Measurements from ENCODE around the gene RNU7-1. TPM values are rescaled to one million over a fixed set of nuclear protein-coding genes. Genes with fewer than 3 reads are reported as not detected.

Gene RNU7-1
- total RNA-seq, 1 donor from 2014 or later = not detected

DNA sequence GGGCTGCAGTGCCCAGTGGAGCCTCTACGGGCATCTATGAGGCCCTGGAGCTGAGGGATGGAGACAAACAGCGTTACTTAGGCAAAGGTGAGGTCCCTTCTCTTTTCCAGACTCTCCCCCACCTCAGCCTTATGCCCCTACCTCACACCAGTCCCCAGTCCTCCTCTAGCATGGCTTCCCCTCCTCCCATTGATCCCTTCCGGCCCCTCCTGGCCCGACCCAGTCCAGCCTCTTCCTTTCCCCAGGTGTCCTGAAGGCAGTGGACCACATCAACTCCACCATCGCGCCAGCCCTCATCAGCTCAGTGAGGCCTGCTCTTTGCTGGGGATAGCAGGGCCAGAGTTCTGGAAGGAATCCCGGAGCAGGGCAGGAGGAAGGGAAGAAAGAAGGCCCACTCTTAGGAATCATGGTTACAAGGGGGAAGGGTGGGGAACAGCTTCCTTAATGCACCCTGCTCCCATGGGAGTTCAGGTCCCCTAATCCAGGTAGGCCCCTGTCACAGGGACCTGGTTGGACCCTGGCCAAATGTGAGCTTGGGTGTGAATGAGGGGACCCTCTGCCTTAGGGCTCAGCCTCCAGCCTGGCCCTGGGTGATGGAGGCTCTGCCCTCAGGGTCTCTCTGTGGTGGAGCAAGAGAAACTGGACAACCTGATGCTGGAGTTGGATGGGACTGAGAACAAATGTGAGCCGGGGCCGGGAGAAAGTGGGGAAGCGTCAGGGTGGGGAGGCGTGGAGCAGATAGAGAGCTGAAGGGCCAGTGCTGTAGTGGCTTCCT lies 27.0 kb upstream of the RNU7-1 start:
- TF ChIP-seq, protein P1, sequence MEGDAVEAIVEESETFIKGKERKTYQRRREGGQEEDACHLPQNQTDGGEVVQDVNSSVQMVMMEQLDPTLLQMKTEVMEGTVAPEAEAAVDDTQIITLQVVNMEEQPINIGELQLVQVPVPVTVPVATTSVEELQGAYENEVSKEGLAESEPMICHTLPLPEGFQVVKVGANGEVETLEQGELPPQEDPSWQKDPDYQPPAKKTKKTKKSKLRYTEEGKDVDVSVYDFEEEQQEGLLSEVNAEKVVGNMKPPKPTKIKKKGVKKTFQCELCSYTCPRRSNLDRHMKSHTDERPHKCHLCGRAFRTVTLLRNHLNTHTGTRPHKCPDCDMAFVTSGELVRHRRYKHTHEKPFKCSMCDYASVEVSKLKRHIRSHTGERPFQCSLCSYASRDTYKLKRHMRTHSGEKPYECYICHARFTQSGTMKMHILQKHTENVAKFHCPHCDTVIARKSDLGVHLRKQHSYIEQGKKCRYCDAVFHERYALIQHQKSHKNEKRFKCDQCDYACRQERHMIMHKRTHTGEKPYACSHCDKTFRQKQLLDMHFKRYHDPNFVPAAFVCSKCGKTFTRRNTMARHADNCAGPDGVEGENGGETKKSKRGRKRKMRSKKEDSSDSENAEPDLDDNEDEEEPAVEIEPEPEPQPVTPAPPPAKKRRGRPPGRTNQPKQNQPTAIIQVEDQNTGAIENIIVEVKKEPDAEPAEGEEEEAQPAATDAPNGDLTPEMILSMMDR (IDR thresholded peaks at IDR 0.05; ENCODE audit: unreplicated experiment) = no peak
- Mint-ChIP-seq H3K36me3 (peaks cover 6% of the 10 kb centered on the region), H3K9me3 (no peaks in the 10 kb centered on the region), H3K27me3 (ENCODE audit: low read depth) (peaks cover 46% of the 10 kb centered on the region), H3K4me1 (peaks cover 20% of the 10 kb centered on the region), H3K4me3 (no peak overlapping the region), H3K27ac (no peak overlapping the region)
- no peak for DNase-seq (ENCODE audit: low spot score in 2 of 2, unreplicated experiment in 2 of 2)

DNA sequence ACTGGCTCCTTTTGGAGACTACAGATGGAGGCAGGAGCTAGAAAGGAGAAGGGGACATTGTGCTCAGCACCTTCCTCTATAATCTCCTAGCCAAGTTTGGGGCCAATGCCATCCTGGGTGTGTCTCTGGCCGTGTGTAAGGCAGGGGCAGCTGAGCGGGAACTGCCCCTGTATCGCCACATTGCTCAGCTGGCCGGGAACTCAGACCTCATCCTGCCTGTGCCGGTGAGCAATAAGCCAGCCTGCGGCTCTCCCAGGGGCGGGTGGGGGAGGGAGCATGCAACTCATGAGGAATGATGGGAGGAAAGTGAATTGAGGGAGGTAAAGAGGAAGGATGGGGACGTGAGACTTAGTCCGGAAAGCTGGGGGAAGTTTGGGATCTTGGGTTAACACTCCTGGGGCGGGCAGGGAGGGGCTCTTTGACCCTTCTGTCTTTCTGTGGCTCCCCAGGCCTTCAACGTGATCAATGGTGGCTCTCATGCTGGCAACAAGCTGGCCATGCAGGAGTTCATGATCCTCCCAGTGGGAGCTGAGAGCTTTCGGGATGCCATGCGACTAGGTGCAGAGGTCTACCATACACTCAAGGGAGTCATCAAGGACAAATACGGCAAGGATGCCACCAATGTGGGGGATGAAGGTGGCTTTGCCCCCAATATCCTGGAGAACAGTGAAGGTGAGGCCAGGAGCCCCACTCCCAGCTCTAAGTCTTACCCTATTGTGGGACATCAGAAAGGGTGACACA lies 26.0 kb upstream of the RNU7-1 start:
- Mint-ChIP-seq H3K9me3 (no peaks in the 10 kb centered on the region), H3K4me1 (peaks cover 20% of the 10 kb centered on the region), H3K27ac (no peak overlapping the region), H3K36me3 (peaks cover 6% of the 10 kb centered on the region), H3K4me3 (no peak overlapping the region), H3K27me3 (ENCODE audit: low read depth) (peaks cover 35% of the 10 kb centered on the region)
- no peak for DNase-seq (ENCODE audit: low spot score in 2 of 2, unreplicated experiment in 2 of 2)
- TF ChIP-seq, protein P1 (IDR thresholded peaks at IDR 0.05; ENCODE audit: unreplicated experiment) = no peak

DNA sequence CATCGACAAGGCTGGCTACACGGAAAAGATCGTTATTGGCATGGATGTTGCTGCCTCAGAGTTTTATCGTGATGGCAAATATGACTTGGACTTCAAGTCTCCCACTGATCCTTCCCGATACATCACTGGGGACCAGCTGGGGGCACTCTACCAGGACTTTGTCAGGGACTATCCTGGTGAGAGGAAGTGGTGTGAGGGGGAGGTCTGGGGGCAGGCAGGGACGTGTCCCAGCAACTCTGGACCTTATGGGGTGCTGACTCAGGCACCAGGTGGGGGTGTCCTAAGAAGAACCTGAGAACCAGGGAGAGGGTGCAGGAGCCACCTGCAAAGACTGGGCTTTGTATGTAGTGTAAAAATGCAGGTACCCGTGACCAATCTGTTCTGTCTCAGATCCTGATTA lies 24.0 kb upstream of the RNU7-1 start:
- Mint-ChIP-seq H3K4me1 (peaks cover 17% of the 10 kb centered on the region), H3K27ac (no peak overlapping the region), H3K4me3 (no peak overlapping the region), H3K36me3 (peaks cover 6% of the 10 kb centered on the region), H3K9me3 (no peaks in the 10 kb centered on the region), H3K27me3 (ENCODE audit: low read depth) (peaks cover 20% of the 10 kb centered on the region)
- DNase-seq (ENCODE audit: low spot score in 2 of 2, unreplicated experiment in 2 of 2) = no peak
- TF ChIP-seq, protein P1 (IDR thresholded peaks at IDR 0.05; ENCODE audit: unreplicated experiment) = no peak

DNA sequence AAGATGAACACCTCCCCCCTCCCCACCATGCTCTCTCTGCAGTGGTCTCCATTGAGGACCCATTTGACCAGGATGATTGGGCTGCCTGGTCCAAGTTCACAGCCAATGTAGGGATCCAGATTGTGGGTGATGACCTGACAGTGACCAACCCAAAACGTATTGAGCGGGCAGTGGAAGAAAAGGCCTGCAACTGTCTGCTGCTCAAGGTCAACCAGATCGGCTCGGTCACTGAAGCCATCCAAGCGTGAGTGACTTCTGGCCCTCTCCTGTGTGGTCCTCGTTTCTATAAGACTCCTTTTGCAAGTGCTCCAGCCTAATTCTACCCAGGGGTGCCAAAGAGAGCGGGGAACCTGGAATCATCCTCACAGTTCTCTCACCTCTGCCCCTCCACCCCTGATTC lies 22.1 kb upstream of the RNU7-1 start:
- Mint-ChIP-seq H3K4me3 (no peak overlapping the region), H3K4me1 (peaks cover 27% of the 10 kb centered on the region), H3K36me3 (peaks cover 5% of the 10 kb centered on the region), H3K27me3 (ENCODE audit: low read depth) (peaks cover 4% of the 10 kb centered on the region), H3K27ac (no peak overlapping the region), H3K9me3 (no peaks in the 10 kb centered on the region)
- TF ChIP-seq, protein P1 (IDR thresholded peaks at IDR 0.05; ENCODE audit: unreplicated experiment) = no peak
- DNase-seq (ENCODE audit: low spot score in 2 of 2, unreplicated experiment in 2 of 2) = no peak

DNA sequence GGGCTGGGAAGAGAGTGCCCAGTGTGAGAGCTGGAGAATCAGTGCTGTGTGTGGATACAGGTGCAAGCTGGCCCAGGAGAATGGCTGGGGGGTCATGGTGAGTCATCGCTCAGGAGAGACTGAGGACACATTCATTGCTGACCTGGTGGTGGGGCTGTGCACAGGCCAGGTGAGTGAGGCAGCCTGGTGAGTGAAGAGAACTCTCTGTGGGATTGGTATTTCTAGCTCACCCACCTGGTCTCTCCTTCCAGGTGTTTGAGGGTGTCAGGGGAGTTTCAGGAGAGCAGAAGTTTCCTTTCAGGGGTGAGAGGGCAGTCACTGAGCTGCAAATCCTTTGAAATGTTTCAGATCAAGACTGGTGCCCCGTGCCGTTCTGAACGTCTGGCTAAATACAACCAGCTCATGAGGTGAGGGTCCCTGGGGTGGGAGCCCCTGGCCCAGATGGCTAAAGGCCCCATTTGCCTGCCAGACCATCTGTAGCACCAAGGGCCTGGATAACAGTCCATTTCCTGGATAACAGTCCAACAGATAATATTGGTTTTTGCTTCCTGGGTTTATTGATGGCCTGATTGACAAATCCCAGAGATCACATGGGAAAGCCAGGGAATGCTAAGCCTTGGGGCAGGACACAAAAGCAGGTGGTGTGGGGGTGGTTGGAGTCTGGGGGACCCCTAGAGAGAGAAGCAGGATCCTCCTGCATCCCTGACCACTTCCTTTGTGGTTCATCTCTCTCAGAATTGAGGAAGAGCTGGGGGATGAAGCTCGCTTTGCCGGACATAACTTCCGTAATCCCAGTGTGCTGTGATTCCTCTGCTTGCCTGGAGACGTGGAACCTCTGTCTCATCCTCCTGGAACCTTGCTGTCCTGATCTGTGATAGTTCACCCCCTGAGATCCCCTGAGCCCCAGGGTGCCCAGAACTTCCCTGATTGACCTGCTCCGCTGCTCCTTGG lies 21.3 kb upstream of the RNU7-1 start:
- Mint-ChIP-seq H3K27ac (no peak overlapping the region), H3K9me3 (no peaks in the 10 kb centered on the region), H3K4me3 (no peak overlapping the region), H3K27me3 (ENCODE audit: low read depth) (no peaks in the 10 kb centered on the region), H3K4me1 (peaks cover 34% of the 10 kb centered on the region), H3K36me3 (peaks cover 4% of the 10 kb centered on the region)
- DNase-seq (ENCODE audit: low spot score in 2 of 2, unreplicated experiment in 2 of 2) = no peak
- TF ChIP-seq, protein P1 (IDR thresholded peaks at IDR 0.05; ENCODE audit: unreplicated experiment) = no peak
